Panc1 (cell line): ENCODE data around the gene KCNQ1OT1. TPM values are rescaled to one million over a fixed set of nuclear protein-coding genes. Genes with fewer than 3 reads are reported as not detected.

ENCODE experiments used
- ATAC-seq: fragments of 200-7000 bp; cut with Tn5 transposase; 2 replicates; pipeline ENCODE4 v1.9.1; 2020; ENCODE audit warnings: mild to moderate bottlenecking, moderate library complexity
- BruUV-seq: library from RNA; stranded (reverse); fragments of 400-500 nt; replicated peaks from 2 replicates; lab custom pipeline; 2021; lab: Mats Ljungman, UMichigan
- CTCF ChIA-PET: fragments of 300-600 bp; sonication (Branson Sonifier 250); formaldehyde crosslinking; loops from one replicate; lab custom pipeline; 2022; ENCODE audit warnings: antibody characterized with exemption; lab: Charles Lee
- POLR2A ChIA-PET: fragments of 300-600 bp; sonication (Branson Sonifier 250); formaldehyde crosslinking; loops from one replicate; lab custom pipeline; 2022; ENCODE audit warnings: antibody characterized with exemption; lab: Charles Lee
- DNase-seq: peaks from one replicate; pipeline ENCODE4 v3.0.0-alpha.2; 2010; ENCODE audit warnings: low read depth, low spot score
- H3K27ac ChIP-seq: 2 replicates; pipeline ENCODE4 v1.5.1; 2011; ENCODE audit warnings: mild to moderate bottlenecking, low read length, inconsistent platforms
- H3K27me3 ChIP-seq: fragments of 200-500 bp; sonication (Bioruptor generic); 2 replicates; pipeline ENCODE4 v1.6.0; 2014; ENCODE audit warnings: low read length, inconsistent platforms; ENCODE audit not compliant: control insufficient read depth, insufficient read depth
- H3K36me3 ChIP-seq: fragments of 200-500 bp; sonication (Bioruptor generic); 2 replicates; pipeline ENCODE4 v1.5.1; 2014; ENCODE audit warnings: inconsistent platforms, mild to moderate bottlenecking, low read length, moderate library complexity; ENCODE audit not compliant: control insufficient read depth, insufficient read depth
- H3K4me1 ChIP-seq: 2 replicates; pipeline ENCODE4 v1.5.1; 2011; ENCODE audit warnings: inconsistent platforms, mild to moderate bottlenecking, low read length, moderate library complexity; ENCODE audit not compliant: control insufficient read depth, insufficient read depth
- H3K4me3 ChIP-seq, 2 experiments: 2 replicates each; pipeline ENCODE4 v1.5.1; 2011 to 2012; ENCODE audit warnings: low read depth in 2 of 2, low read length in 2 of 2, mild to moderate bottlenecking in 2 of 2, inconsistent platforms in 1 of 2, moderate library complexity in 1 of 2
- H3K9me3 ChIP-seq: fragments of 200-500 bp; sonication (Bioruptor generic); 2 replicates; pipeline ENCODE4 v1.5.1; 2014; ENCODE audit warnings: low read depth, mild to moderate bottlenecking, inconsistent platforms, low read length, moderate library complexity; ENCODE audit not compliant: control insufficient read depth, insufficient read depth
- CTCF ChIP-seq: fragments of 450-650 bp; IDR thresholded peaks from 2 replicates; pipeline ENCODE4 v1.5.1; 2017; ENCODE audit warnings: mild to moderate bottlenecking
- POLR2AphosphoS5 ChIP-seq: IDR thresholded peaks from 2 replicates; pipeline ENCODE4 v1.6.1; 2012; ENCODE audit warnings: mild to moderate bottlenecking, low read depth, low read length, moderate library complexity
- SIN3A ChIP-seq: IDR thresholded peaks from 2 replicates; pipeline ENCODE4 v1.6.1; 2012; ENCODE audit warnings: low read depth, mild to moderate bottlenecking, low read length, moderate library complexity, borderline replicate concordance; ENCODE audit not compliant: insufficient read depth
- TCF7L2 ChIP-seq: IDR thresholded peaks from 2 replicates; pipeline ENCODE4 v1.6.1; 2011; ENCODE audit warnings: mild to moderate bottlenecking, low read depth, low read length, inconsistent platforms
- in situ Hi-C: cut with HindIII; loops from 2 replicates; pipeline ENCODE4 v1.10.0; 2016; ENCODE audit warnings: low sequenced_read_pairs, low pct_unique_long_range_greater_than_20kb
- intact Hi-C: fragments of 100-400 bp; cut with micrococcal nuclease; formaldehyde crosslinking; loops from one replicate; pipeline ENCODE4 v1.10.0; 2022; ENCODE audit not compliant: unreplicated experiment
- total RNA-seq: library from RNA; stranded (reverse); gene quantifications from one replicate; pipeline ENCODE4 v1.2.1, GENCODE V29; 2021; ENCODE audit not compliant: unreplicated experiment
- TF ChIP-seq, protein P1 (sequence below), 2 experiments: IDR thresholded peaks; 2 replicates each; pipeline ENCODE4 v1.6.1; 2011 to 2012; ENCODE audit warnings: low read depth in 2 of 2, control low read depth in 1 of 2, low read length in 1 of 2, mild to moderate bottlenecking in 1 of 2, moderate library complexity in 1 of 2; ENCODE audit not compliant: insufficient read depth in 1 of 2

KCNQ1OT1 gene
- total RNA-seq, 1 experiment from 2014 or later: 1.3 TPM

DNA sequence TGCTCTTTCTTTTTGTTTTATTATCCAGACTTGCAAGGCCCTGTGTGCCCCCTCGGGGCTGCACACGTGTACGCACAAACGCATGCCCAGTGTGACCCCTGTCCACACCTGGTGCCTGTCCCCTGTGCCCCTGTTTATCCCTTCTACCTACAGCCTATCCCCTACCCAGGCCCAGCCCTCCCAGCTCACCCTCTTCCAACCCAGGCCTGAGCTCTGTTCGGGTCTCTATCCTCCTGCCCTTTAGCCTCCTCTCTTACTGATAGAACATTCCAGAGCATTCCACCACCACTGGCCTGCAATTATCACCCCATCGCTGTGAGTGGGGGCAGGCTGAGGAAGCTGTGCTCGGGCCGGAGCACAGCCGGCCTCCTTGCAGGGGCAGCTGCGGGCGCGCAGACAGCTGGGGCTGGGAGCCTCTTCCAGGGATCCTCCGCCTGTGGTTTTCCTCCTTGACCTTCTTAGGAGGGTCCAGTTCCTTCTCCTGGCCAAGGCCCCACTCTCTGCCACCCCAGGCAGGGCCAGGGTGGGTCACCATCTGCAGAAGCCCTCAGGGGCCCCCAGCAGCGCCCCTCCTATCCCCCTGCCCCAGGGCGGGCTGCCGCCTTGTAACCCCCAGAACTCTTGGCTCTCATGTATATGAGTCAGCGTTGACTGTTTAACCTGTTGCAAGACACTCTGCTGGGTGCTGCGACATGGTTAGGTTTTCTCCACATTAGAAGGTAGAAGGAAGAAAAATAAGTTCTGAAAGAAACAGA, 41.8 kb upstream of the KCNQ1OT1 start:
- DNase-seq: no peak
- H3K27ac ChIP-seq: no peak overlapping the region; the same call in 1 of the 2 replicates

DNA sequence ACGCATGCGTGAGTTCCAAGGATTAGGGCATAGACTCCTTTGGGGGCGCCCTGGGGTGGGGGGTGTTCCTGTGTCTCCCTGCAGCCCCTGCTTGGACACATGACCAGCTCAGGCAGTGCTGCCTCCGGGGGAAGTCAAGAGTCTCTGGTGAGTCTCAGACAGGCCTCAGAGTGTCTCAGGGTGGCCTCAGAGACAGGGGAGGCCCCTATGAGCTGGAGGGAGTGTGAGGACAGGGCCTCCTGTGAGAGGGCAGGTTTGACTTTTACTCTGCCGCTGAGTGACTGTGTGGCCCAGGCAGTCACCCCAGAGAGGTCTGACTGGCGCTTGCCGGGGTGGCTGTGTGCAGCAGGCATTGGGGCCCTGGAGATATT, 41.2 kb upstream of the KCNQ1OT1 start:
- ATAC-seq: peak; percentile 54
- ChIA-PET POLR2A (no interaction called here), CTCF (no interaction called here)
- H3K4me3 ChIP-seq: no peak overlapping the region
- H3K36me3 ChIP-seq: no peaks in the 10 kb centered on the region
- no peaks in the 10 kb centered on the region for H3K9me3 ChIP-seq
- no TSS peak for BruUV-seq
- TF ChIP-seq POLR2AphosphoS5 (no peak), CTCF (no peak), TCF7L2 (no peak), SIN3A (no peak)
- TF ChIP-seq, protein P1, sequence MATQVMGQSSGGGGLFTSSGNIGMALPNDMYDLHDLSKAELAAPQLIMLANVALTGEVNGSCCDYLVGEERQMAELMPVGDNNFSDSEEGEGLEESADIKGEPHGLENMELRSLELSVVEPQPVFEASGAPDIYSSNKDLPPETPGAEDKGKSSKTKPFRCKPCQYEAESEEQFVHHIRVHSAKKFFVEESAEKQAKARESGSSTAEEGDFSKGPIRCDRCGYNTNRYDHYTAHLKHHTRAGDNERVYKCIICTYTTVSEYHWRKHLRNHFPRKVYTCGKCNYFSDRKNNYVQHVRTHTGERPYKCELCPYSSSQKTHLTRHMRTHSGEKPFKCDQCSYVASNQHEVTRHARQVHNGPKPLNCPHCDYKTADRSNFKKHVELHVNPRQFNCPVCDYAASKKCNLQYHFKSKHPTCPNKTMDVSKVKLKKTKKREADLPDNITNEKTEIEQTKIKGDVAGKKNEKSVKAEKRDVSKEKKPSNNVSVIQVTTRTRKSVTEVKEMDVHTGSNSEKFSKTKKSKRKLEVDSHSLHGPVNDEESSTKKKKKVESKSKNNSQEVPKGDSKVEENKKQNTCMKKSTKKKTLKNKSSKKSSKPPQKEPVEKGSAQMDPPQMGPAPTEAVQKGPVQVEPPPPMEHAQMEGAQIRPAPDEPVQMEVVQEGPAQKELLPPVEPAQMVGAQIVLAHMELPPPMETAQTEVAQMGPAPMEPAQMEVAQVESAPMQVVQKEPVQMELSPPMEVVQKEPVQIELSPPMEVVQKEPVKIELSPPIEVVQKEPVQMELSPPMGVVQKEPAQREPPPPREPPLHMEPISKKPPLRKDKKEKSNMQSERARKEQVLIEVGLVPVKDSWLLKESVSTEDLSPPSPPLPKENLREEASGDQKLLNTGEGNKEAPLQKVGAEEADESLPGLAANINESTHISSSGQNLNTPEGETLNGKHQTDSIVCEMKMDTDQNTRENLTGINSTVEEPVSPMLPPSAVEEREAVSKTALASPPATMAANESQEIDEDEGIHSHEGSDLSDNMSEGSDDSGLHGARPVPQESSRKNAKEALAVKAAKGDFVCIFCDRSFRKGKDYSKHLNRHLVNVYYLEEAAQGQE (IDR thresholded peaks at IDR 0.05; ENCODE audit: insufficient read depth in 1 of 2, low read depth in 2 of 2, low read length in 1 of 2): no peak
- H3K27me3 ChIP-seq: no peaks in the 10 kb centered on the region
- peaks cover 19% of the 10 kb centered on the region for H3K4me1 ChIP-seq
- intact Hi-C loops (no loop called here), in situ Hi-C loops (no loop called here)
- DNase-seq: no peak
- no peak overlapping the region for H3K27ac ChIP-seq

More for the DNA sequence above, 41.8 kb upstream of the KCNQ1OT1 start:
- ATAC-seq: peak; percentile 61
- ChIA-PET CTCF (no interaction called here), POLR2A (no interaction called here)
- TF ChIP-seq TCF7L2: no peak
- H3K4me1 ChIP-seq: peaks cover 19% of the 10 kb centered on the region
- in situ Hi-C loops: no loop called here
- H3K36me3 ChIP-seq: no peaks in the 10 kb centered on the region
- H3K27me3 ChIP-seq: no peaks in the 10 kb centered on the region
- no peak overlapping the region; a peak in 1 of 4 replicates for H3K4me3 ChIP-seq
- no TSS peak for BruUV-seq
- H3K9me3 ChIP-seq: no peaks in the 10 kb centered on the region
- intact Hi-C loops: no loop called here

DNA sequence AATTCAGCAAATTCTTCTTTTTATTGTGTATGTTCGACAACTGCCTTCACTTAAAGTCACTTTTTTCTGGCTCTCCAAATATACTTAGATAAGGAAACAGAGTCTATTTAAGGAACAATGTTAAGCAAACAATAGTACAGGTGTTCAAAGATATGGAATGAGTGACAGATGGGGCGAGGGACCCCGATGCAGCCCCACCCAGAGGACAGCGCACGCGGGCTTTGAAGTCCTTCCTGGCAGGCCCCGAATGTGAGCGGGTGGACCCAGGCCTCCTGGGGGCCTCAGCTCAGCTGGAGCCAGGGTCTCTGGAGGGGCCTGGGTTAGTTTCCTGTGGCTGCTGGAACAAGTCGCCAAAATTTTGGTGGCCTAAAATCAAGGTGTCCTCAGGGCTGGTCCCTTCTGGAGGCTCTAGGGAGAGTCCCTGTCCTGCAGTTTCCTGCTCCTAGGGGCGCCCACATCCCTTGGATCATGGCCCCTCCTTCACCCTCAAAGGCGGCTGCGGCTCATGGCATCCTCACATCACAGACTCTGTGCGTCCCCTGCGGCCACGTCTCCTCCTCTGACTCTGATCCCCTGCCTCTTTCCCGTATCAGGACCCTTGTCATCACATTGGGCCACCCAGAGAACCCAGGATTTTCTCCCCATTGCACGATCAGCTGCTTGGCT, 40.6 kb upstream of the KCNQ1OT1 start:
- ATAC-seq: no peak
- in situ Hi-C loops: no loop called here
- CTCF ChIA-PET: no interaction called here

More for the DNA sequence above, 40.6 kb upstream of the KCNQ1OT1 start:
- intact Hi-C loops: no loop called here
- no peak overlapping the region for H3K27ac ChIP-seq
- no TSS peak for BruUV-seq
- POLR2A ChIA-PET: no interaction called here
- no peaks in the 10 kb centered on the region for H3K9me3 ChIP-seq
- H3K4me3 ChIP-seq: no peak overlapping the region
- no peaks in the 10 kb centered on the region for H3K36me3 ChIP-seq
- TF ChIP-seq SIN3A: no peak
- no peak for DNase-seq
- peaks cover 19% of the 10 kb centered on the region for H3K4me1 ChIP-seq
- no peaks in the 10 kb centered on the region for H3K27me3 ChIP-seq
